ENCODE measurements around the gene IGF2. TPM values are rescaled to one million over a fixed set of nuclear protein-coding genes. Genes with fewer than 3 reads are reported as not detected.
A peak's percentile ranks its signal among the peaks of the same experiment; 100 is the strongest.

Gene IGF2
- polyA plus RNA-seq, 4 donors, result 731 to 1,117 (median 878) TPM

- DNase-seq (ENCODE audit: low read depth in 4 of 4, low spot score in 2 of 4), result peak in 1 of 4 donors; percentile 75
Measured at GRCh38 chr11:2137202-2138067, 1.8 kb downstream of the IGF2 start.

GRCh38 chr11:2136952-2137201, 2.3 kb downstream of the IGF2 start:
- no peak for DNase-seq (ENCODE audit: low read depth in 4 of 4, low spot score in 2 of 4)

GRCh38 chr11:2136209-2136951, 2.8 kb downstream of the IGF2 start:
- no peak for DNase-seq (ENCODE audit: low read depth in 4 of 4, low spot score in 2 of 4)

GRCh38 chr11:2135648-2136201, 3.5 kb downstream of the IGF2 start:
- no peak for DNase-seq (ENCODE audit: low read depth in 4 of 4, low spot score in 2 of 4)

GRCh38 chr11:2135018-2135569, 4.1 kb downstream of the IGF2 start:
- DNase-seq (ENCODE audit: low read depth in 4 of 4, low spot score in 2 of 4), result no peak

- no peak for DNase-seq (ENCODE audit: low read depth in 4 of 4, low spot score in 2 of 4)
Measured at GRCh38 chr11:2134022-2135010, 4.9 kb downstream of the IGF2 start.

GRCh38 chr11:2133241-2134021, 5.8 kb downstream of the IGF2 start:
- DNase-seq (ENCODE audit: low read depth in 4 of 4, low spot score in 2 of 4), result no peak

GRCh38 chr11:2132874-2133240, 6.3 kb downstream of the IGF2 start:
- DNase-seq (ENCODE audit: low read depth in 4 of 4, low spot score in 2 of 4), result no peak

GRCh38 chr11:2132246-2132645, 6.9 kb downstream of the IGF2 start:
- no peak for DNase-seq (ENCODE audit: low read depth in 4 of 4, low spot score in 2 of 4)

- DNase-seq (ENCODE audit: low read depth in 4 of 4, low spot score in 2 of 4), result no peak
Measured at GRCh38 chr11:2131371-2132236, 7.6 kb downstream of the IGF2 start.

- DNase-seq (ENCODE audit: low read depth in 4 of 4, low spot score in 2 of 4), result no peak
Measured at GRCh38 chr11:2130881-2131352, 8.3 kb downstream of the IGF2 start.

- DNase-seq (ENCODE audit: low read depth in 4 of 4, low spot score in 2 of 4), result no peak
Measured at GRCh38 chr11:2129699-2130366, 9.4 kb downstream of the IGF2 start.

GRCh38 chr11:2129308-2129698, 9.9 kb downstream of the IGF2 start:
- DNase-seq (ENCODE audit: low read depth in 4 of 4, low spot score in 2 of 4), result no peak

- DNase-seq (ENCODE audit: low read depth in 4 of 4, low spot score in 2 of 4), result no peak
Measured at GRCh38 chr11:2128511-2129307, 10.5 kb downstream of the IGF2 start.

- no peak for DNase-seq (ENCODE audit: low read depth in 4 of 4, low spot score in 2 of 4)
Measured at GRCh38 chr11:2128130-2128510, 11.1 kb downstream of the IGF2 start.

- DNase-seq (ENCODE audit: low read depth in 4 of 4, low spot score in 2 of 4), result no peak
Measured at GRCh38 chr11:2127482-2128129, 11.6 kb downstream of the IGF2 start.

Data from left renal cortex interstitium (tissue), 4 donors.